Kidney (tissue), 14 donors: ENCODE measurements around the gene ASTN2. TPM values are rescaled to one million over a fixed set of nuclear protein-coding genes. Genes with fewer than 3 reads are reported as not detected.

Source experiments
- DNase-seq, 5 donors: peaks; one replicate each; pipeline ENCODE4 v3.0.0-alpha.2; 2013 to 2020
- FAIRE-seq: peaks from 2 replicates; lab custom pipeline; 2012; peaks lifted over from hg19 to GRCh38; lab: Jason Lieb, UNC
- H3K27ac ChIP-seq, 2 donors: one replicate each; pipeline ENCODE4 v1.7.0; 2013; ENCODE audit warnings: low read depth in 2 of 2, low read length in 2 of 2, inconsistent platforms in 1 of 2
- H3K27me3 ChIP-seq: one replicate; pipeline ENCODE4 v1.7.1; 2013; ENCODE audit warnings: low read length, inconsistent platforms; ENCODE audit not compliant: control insufficient read depth, insufficient read depth
- H3K36me3 ChIP-seq, 3 donors: one replicate each; pipeline versions ENCODE4 v1.7.0 to v1.7.1; 2013; ENCODE audit warnings: low read length in 3 of 3, control low read depth in 1 of 3, inconsistent platforms in 1 of 3; ENCODE audit not compliant: insufficient read depth in 3 of 3, control insufficient read depth in 2 of 3
- H3K4me1 ChIP-seq, 3 donors: one replicate each; pipeline versions ENCODE4 v1.7.0 to v1.7.1; 2013; ENCODE audit warnings: low read length in 3 of 3, inconsistent platforms in 1 of 3, low read depth in 1 of 3; ENCODE audit not compliant: control insufficient read depth in 2 of 3, insufficient read depth in 2 of 3
- H3K4me3 ChIP-seq, 3 donors: one replicate each; pipeline versions ENCODE4 v1.7.0 to v1.8.1; 2013; ENCODE audit warnings: low read length in 3 of 3, control low read depth in 1 of 3, inconsistent platforms in 1 of 3
- H3K9ac ChIP-seq, 3 donors: one replicate each; pipeline versions ENCODE4 v1.7.0 to v1.7.1; 2013; ENCODE audit warnings: low read length in 3 of 3, control low read depth in 1 of 3, inconsistent platforms in 1 of 3
- H3K9me3 ChIP-seq, 3 donors: one replicate each; pipeline versions ENCODE4 v1.7.0 to v1.7.1; 2013; ENCODE audit warnings: low read length in 3 of 3, control low read depth in 1 of 3, inconsistent platforms in 1 of 3; ENCODE audit not compliant: control insufficient read depth in 2 of 3, insufficient read depth in 1 of 3
- intact Hi-C: fragments of 100-400 bp; cut with DNase I; formaldehyde crosslinking; loops from one replicate; pipeline ENCODE4 v1.11.1; 2022
- polyA plus RNA-seq: library from polyadenylated mRNA; stranded (reverse); fragments of 350-450 nt; fragmentation: Illumina TruSeq; extraction: RNeasy Lipid Tissue Mini Kit (QIAGEN cat#74804); gene quantifications from one replicate; pipeline ENCODE4 v1.2.3, GENCODE V29; 2014; ENCODE audit warnings: low read depth, low replicate concordance; ENCODE audit not compliant: insufficient read depth
- total RNA-seq: library from RNA; stranded (reverse); fragmentation: NEBNext Ultra II Directional; extraction: Animal tissue kit (Norgen Biotek cat#: 25700); gene quantifications from one replicate; pipeline ENCODE4 v1.2.1, GENCODE V29; 2021
- TF ChIP-seq, protein P1 (sequence below): IDR thresholded peaks from 3 replicates; pipeline ENCODE4 v1.5.1; 2012; ENCODE audit warnings: mild to moderate bottlenecking, moderate library complexity, borderline replicate concordance; ENCODE audit not compliant: insufficient read depth; ENCODE audit errors: extremely low read depth
- donor health status: control.
- donor health status: control.
- donor health status: control.
- donor health status: control.
- donor health status: control.
- donor health status: DM: yes; HTN: yes; CAD: no.
- donor health status: Normal renal cell carcinoma (clear cell type).

ASTN2 gene
- total and polyA plus RNA-seq, 2 donors from 2014 or later, result 7.6 to 11.5 TPM

DNA sequence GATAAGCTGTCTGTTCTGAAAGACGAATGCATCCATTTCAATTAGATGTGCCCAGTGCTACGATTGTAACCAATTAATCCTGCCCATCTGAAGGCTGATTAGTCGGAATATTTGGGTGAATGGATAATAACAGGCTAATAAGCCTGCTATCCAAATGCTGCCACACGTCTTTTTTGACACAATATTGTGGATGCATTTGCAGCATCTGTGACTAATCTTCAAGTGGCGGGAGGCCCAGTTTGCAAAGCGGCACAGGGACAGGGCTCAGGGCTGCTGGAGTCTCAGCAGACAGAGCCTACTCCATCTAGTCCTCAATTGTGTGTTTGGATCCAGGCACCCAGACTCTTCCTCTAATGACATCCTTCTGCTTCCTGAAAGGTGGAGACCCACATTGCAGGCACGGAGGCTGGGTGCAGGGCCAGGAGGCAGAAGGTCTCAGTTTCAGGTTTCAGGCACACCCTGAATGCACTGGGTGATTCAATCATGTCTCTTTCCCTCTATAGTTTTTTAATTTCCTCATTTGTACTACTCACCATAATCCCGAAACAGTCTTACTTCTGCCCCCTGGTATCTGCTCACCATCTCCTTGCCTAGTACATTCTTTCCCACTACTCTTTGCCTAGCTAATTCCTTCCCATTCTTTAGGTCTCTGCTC, 169.6 kb downstream of the ASTN2 start:
- TF ChIP-seq, protein P1, sequence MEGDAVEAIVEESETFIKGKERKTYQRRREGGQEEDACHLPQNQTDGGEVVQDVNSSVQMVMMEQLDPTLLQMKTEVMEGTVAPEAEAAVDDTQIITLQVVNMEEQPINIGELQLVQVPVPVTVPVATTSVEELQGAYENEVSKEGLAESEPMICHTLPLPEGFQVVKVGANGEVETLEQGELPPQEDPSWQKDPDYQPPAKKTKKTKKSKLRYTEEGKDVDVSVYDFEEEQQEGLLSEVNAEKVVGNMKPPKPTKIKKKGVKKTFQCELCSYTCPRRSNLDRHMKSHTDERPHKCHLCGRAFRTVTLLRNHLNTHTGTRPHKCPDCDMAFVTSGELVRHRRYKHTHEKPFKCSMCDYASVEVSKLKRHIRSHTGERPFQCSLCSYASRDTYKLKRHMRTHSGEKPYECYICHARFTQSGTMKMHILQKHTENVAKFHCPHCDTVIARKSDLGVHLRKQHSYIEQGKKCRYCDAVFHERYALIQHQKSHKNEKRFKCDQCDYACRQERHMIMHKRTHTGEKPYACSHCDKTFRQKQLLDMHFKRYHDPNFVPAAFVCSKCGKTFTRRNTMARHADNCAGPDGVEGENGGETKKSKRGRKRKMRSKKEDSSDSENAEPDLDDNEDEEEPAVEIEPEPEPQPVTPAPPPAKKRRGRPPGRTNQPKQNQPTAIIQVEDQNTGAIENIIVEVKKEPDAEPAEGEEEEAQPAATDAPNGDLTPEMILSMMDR, result no peak
- Histone ChIP-seq H3K27ac (no peak overlapping the region), H3K36me3 (no peaks in the 10 kb centered on the region), H3K9me3 (no peaks in the 10 kb centered on the region), H3K4me1 (no peaks in the 10 kb centered on the region), H3K4me3 (no peak overlapping the region), H3K27me3 (no peaks in the 10 kb centered on the region), H3K9ac (no peak overlapping the region)
- FAIRE-seq (no peak), DNase-seq (no peak)
- intact Hi-C loops, result no loop called here

DNA sequence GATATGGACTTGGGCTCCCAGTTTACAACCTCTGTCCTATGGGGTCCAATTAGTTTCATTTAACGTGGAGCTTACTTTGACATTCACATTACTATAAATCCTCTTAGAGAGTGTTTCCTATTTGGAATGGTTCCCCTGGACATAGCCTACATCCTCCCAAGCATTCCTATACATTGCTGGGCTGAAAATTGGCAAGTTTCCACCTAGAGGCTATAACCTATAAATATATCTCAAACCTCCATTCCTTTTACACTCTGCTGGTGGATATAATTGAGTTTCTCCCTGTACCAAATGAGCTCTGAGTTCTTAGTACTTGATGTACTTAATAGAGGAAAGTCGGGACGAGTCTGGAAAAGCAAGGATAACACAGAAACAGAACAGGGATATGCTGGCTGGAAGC, 172.8 kb downstream of the ASTN2 start:
- H3K27me3 ChIP-seq, result no peaks in the 10 kb centered on the region
- FAIRE-seq (no peak), DNase-seq (peak in 2 of 5 donors; percentile 32 to 53)
- no peak overlapping the region for H3K4me3 ChIP-seq
- H3K9me3 ChIP-seq, result no peaks in the 10 kb centered on the region
- H3K36me3 ChIP-seq, result no peaks in the 10 kb centered on the region
- TF ChIP-seq, protein P1, result no peak
- no peak overlapping the region for H3K27ac ChIP-seq
- intact Hi-C loops, result no loop called here
- H3K4me1 ChIP-seq, result no peaks in the 10 kb centered on the region
- no peak overlapping the region for H3K9ac ChIP-seq

DNA sequence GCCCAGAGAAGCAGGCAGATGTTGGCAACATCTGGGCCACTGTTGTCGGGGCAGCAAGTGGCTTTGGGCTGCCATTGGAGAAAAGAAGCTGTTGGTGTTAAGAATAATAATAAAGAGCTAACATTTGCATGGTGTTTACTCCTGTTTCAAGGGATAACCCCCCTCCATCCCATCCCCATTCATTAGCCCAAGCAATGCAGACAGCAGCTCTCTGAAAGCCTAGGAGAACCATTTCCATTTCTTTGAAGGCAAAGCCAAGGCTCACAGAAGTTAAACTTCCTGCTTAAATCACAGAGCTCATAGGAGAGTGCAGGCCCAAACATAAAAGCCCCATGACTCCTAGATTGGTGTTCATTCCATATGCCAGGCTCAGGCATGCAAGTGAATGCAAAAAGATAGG, 175.4 kb downstream of the ASTN2 start:
- no peaks in the 10 kb centered on the region for H3K4me1 ChIP-seq
- TF ChIP-seq, protein P1, result no peak
- FAIRE-seq, result no peak
- H3K27ac ChIP-seq, result no peak overlapping the region
- no peaks in the 10 kb centered on the region for H3K9me3 ChIP-seq
- no peak overlapping the region for H3K4me3 ChIP-seq
- H3K9ac ChIP-seq, result no peak overlapping the region
- no peaks in the 10 kb centered on the region for H3K27me3 ChIP-seq
- H3K36me3 ChIP-seq, result no peaks in the 10 kb centered on the region
- no peak for DNase-seq
- intact Hi-C loops, result no loop called here

DNA sequence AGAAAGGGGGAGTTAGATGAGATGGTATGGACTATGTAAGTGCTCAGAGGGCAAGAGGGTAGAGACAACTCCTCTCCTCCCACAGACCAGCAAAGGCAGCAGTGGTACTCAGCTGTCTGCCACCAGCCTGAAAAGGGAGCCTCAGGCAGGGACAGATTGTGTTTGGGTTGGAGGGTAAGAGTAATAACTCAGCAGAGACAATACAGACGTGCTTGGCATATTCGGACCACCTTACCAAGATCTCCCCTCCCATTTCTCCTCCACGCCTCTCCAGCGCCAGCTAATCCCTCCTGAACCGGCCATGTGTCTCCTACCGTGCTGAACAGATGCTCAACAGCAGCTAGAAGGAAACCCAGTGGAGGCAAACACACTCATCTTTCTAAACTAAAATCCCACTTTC, 180.8 kb downstream of the ASTN2 start:
- Histone ChIP-seq H3K4me3 (no peak overlapping the region), H3K36me3 (no peaks in the 10 kb centered on the region), H3K9me3 (no peaks in the 10 kb centered on the region), H3K27me3 (no peaks in the 10 kb centered on the region), H3K9ac (no peak overlapping the region), H3K4me1 (no peaks in the 10 kb centered on the region), H3K27ac (no peak overlapping the region)
- no peak for DNase-seq
- FAIRE-seq, result no peak
- TF ChIP-seq, protein P1, result no peak
- intact Hi-C loops, result no loop called here
